GM18861 (cell line): ENCODE results near the gene ADAMTS7.
"Not testable (repeated sequence)": the region's sequence is repeated elsewhere in the genome, so short reads cannot be mapped to it uniquely, and the experiment has no call there.

Experiments used
- ATAC-seq: cut with Tn5 transposase; IDR thresholded peaks from one replicate; pipeline ENCODE4 v1.9.1; 2021; ENCODE audit not compliant: unreplicated experiment

ADAMTS7 gene

DNA sequence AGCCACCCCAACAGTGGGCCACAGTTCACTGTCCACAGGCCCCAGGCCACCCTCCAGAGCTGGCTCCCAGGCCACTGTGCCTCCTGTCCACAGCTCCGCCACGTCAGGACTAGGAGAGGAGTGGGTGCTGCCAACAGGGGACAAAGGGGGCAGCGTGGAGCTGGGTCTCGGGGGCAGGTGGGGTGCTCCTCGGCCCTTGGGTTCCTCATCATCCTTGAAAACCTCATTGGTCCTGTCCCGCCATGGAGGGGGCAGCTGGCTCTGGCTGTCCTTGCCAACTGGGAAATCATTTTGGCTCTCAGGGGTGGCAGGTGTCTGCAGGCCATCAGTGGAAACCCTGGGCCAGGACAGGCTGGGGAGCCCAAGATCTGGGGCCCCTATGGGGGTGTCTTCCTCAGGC is 45.2 kb downstream of the ADAMTS7 start:
- ATAC-seq, result no peak

DNA sequence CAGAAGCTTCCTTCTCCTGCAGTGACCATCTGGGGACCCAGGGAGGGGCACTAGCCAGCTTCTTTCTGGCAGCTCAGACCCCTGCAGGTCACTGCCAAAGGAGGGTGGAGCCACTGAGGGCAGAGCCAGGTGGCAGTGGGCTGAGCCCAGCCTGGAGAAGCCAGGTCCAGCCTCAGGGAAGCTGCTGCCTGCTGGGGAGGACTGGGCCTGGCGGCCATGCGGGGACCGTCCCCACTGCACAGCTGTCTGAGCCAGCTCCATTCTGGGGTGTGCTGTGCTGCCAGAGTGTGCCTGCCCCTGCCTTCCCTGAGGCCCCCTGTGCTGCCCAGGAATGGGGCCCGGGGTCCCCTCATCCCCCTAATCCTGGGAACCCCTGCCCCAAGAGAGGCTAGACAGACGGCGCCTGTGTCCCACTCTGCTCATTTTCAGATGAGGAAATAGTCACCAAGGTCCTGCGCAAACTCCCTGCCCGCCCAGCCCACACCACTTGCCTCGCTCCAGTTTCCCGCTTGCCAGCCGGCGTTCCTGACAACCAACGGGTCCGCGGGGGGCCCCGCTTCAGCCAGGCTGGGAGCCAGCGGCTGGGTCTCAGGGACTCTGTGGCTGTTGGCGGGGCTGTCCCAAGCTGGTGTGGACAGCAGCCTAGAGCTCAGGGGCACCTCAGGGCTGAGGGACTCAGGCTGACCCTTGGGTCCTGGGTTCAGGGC is 46.0 kb downstream of the ADAMTS7 start:
- ATAC-seq, result not testable (repeated sequence)

DNA sequence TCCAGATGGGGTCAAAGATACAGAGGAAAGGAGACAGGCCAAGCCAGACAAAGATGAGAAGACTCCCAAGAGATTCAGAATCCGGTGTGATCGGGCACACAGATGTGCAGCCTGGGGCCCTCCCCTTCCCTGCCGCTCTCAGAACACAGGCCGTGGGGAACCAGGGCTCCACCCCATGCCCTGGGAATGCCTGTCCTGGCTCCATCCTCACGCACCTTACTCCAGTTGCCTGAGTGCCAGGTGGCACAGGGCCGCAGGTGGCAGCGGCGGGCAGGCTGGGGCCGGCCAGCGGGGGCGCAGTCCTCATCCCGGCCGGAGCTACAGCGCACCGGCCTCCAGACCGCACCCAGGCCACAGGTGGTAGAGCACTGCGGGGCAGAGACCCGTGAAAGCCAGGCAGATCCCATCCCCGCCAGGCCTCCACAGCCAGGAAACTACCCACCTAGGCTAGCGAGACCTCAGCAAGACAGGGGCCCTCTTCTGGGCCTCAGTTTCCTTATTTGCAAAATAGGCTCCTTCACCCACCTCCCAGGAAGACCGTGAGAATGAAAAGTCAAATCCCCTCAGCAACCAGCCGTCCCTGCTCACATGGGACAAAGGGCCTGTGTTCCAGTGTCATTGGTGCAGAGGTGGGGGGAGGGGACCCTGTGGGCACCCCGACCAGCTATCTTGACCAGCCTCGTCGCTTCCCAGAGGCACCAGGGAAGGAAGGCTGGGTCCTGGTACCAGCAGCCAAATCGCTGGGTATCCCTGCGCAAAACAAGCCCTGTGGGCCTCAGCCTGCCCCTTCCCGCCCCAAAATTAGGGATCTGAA is 46.7 kb downstream of the ADAMTS7 start:
- ATAC-seq, result not testable (repeated sequence)

DNA sequence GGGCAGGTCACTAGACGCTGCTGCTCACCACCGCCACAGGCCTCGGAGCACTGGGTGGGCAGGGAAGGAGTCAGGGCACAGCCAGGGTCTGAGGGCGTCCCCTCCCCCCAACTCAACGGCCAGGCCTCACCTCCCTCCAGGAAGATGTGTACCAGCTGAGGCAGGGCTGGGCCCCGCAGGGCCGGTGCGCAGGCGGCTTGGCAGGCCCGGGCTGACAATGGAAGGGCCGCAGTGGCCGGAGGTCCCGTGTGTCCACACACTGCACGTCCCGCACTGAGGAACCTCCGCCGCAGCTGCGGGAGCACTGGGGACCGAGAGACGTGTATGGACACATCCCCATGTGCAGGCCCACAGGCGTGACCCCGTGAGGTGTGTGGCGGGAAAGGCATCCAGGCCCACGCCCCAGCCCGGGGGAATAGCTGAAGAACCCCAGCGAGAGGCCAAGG is 47.4 kb downstream of the ADAMTS7 start:
- ATAC-seq, result no peak

DNA sequence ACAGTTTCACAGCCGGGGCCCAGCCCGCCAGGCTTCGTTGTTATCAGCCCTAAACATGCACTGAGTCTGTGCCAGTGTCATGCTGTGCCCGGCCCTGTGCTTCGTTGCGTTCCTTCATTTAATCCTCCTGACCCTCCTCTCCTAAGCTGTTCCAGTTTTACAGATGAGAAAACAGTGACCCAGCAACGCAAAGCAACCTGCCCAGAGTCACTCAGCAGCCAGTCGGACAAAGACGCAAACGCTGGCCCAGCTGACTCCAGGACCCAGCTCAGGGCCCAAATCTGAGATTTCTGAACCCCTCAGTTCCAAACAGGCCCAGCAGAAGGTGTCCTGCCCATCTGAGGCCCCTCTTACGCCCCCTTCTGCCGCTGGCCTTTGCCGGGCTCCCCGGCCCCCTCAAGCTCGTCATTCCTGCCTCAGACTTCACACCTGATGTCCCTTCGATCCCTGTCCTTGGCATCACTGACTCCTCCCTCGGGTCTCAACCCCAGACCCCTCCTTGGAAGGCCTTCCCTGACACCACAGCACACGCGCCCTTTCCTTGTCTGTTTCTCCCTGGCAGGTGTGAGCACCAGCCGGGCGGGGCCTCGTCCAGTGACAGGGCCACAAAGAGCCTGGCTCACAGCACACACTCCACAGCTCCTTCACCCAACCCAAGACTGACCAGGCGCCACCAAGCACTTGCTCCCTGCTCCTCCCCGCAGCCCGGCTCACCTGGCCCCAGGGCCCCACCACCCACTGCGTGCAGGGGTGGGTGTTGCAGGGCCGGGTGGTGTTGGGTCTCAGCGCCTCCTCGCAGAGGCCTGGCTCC is 48.1 kb downstream of the ADAMTS7 start:
- ATAC-seq, result no peak

DNA sequence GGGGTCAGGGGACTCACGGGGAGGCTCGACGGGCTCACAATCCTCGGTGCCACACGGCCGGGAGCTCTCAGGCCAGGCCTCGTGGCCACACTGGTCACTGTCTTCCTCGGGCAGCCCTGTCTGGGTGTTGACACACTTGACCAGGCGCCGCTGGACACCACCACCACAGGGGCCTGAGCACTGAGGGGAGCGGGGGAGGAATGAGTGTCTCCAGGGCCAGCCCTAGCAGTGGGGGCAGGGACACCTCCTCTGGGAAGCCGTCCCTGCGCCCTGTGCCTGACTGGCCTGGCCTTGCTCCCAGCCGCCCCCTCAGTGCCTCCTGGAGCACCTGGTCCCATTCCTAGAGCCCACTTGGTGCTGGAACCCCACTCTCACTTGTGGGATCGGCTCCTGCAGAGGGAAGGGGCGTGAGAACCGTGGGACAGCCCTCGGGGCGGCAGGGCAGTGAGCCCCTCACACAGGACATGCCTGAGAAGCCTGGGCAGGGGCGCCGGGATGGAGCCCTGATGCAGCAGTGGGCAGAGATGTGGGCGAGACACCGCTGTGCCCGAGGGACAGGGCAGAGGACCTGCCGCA is 48.8 kb downstream of the ADAMTS7 start:
- ATAC-seq, result not testable (repeated sequence)

DNA sequence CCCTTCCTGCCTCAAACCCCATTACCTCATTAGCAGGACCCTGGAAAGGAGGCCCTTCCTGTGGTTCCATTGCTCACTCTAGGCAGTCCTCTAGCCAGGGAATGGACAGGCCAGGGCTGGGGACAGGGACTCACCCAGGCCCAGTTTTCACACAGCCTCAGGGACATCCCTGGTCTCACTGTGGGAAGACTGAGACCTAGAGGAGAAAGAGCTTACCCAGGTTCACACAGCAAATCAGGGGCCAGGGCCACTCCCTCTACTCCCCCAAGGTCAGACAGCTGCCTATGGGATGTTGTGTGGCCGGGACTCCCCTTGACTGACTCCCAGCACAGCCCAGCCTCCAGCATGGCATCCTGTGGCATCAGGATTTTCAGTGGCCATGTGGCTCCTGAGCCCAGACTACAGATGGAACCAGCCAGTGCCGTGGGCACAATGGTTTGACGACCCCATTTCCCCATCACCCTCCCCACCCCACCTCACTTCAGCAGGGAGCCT is 49.3 kb downstream of the ADAMTS7 start:
- no peak for ATAC-seq

DNA sequence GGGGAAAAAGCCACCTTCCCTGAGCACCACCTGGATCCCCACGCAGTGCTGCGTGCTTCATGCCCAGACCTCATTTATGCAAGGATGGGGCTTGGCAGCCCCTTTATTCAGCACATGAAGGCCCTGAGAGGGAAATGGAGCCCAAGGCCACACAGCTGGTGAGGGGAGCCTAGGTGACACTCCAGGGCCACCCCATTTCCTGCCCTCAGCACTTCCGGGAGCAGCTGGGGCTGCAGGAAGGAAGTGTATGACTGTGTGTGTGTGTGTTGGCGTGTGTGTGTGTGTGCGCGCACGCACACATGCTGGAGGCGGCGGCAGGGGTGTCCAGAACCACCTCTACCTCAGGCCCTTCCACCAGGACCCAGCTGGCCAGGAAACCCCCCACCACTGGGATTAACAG is 49.8 kb downstream of the ADAMTS7 start:
- peak; percentile 27 for ATAC-seq

DNA sequence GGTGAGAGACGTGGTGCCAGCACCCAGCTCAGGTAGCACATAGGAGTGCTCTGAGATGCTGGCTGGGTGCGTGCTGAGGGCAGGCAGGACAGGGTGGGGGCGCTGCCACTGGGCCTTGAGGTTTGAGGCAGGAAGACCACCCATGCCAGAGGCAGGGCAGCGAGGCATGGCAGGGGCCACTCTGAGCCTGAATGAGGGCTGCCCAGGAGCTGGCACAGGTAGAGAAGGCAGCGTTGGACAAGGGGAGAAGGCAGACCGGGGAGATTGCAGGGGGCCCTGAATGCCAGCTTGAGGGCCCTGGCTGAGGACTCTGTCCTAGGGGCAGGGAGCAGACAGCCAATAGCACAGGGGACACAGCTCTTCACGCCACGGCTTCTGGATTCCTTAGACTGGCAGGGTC is 50.2 kb downstream of the ADAMTS7 start:
- no peak for ATAC-seq

DNA sequence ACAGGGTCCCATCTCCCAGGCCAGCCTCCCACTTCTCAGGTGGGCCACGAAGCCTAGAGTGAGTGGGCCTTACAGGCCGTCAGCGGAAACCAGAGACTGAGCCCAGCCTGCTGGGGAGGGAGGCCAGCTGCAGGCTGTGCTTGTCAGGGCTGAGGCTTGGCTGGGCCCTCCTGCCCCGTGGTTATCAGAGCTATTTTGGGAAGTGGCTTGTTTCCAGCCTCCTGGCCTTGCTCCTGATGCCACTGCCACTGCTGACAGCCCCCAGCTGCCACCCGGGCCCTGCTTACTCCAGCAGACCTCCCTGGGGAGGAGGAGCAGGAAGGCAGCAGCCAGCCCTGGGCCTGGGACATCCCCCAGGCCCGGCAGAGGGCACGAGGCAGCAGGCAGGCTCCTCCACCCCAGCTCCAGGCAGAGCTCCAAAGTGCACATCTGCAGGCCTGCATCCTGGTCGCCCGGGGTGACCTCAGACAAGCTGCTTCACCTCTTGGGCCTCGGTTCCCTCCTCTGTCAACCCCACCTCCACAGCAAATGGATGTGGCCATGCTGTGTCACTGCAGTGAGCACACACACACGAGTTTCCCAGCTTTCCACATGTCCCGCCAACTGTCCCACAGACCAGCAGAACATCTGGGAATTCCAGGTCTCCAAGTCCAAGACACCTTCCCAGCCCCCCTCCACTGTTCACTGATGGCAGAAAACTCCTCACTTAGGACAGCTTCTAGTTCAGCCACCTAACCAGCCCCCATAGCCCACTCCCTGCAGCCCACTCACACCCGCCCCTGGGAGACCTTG is 51.0 kb downstream of the ADAMTS7 start:
- ATAC-seq, result not testable (repeated sequence)

DNA sequence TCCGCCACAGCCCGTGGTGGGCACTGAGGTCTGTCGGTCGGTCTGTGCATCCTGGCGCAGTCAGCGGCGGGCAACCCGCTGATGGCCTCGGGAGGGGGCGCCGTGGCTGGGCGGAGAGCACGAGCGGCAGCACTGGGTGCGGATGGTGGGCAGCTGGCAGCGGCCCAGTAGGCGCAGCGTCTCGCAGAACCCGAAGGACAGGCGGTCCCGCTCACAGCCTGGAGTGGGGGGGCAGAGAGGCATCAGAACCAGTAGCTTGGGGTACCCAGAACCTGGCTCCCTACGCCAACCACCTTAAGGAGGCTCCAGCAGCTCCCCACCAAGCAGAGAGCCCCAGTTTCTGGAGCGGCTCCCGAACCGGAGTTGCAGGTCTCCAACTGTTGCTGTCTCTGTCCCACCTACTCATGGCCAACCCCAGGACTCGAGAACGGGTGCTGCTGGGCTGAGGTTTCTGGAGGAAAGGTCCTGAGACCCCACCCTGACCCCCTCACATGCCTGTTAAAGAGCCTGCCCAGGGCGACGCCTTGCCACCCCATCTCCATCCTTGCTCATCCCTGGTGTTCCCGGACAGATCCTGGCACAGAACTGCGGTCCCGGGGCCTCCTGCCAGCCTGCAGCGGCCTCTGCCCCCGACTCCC is 51.8 kb downstream of the ADAMTS7 start:
- ATAC-seq, result not testable (repeated sequence)

DNA sequence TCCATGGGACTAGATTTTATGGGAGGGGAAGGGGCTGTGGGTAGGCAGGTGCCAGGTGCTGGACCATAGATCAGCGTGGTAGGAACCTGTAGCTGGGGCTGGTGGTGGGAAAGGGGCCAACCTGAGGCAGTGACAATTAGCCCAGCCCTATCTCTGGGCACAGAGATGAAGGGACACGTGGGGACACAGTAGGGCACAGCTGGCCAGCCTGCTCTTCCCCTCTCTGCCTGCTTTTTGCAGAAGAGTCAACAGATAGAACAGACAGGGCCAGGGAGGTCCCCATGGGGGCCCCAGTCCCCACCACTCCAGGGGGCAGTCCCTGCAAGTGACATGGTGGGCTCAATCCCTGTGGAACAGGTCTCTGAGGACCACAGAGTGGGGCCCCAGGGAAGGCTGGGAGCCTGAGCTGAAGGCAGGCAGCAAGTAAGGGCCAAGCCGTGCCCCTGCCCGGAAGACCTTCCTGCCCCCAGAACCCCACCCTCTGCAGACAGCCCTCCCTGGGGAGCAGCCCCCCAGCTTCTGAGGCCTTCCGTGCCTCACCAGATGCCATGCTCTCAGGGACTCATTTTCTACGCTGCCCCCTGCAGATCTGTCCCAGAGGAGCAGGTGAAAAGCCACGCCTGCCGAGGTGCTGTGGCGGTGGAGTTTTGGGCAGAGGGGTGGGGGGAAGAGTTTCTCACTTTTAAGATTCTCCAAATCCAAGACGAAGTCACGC is 52.6 kb downstream of the ADAMTS7 start:
- not testable (repeated sequence) for ATAC-seq

DNA sequence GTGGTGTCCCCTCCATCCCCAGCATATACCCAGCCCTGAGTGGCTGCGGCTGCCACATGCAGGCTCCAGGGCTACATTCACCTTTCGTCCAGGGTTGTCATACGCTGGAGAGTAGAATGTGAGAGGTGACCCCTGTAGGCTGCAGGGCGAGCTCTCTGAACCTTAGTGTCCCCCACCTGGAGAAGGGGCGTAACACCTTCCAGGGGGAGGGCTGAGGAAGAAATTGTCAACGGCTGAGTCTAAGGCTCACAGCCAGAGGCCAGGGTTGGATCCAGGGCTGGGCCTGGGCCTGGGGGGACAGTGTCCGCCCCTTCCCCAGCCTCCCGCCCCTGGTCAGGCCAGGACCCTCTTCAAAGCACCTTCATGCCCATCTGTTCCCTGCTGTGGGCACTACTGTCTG is 53.2 kb downstream of the ADAMTS7 start:
- not testable (repeated sequence) for ATAC-seq

DNA sequence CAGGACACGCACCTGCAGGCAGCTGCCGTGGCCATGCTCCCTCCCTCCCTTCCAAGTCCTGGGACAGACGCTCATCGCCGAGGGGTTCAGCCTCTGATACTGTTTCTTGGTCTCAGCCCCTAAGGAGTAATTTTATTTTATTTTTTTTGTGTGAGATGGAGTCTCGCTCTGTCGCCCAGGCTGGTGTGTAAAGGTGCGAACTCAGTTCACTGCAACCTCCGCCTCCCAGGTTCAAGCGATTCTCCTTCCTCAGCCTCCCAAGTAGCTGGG is 53.7 kb downstream of the ADAMTS7 start:
- no peak for ATAC-seq

DNA sequence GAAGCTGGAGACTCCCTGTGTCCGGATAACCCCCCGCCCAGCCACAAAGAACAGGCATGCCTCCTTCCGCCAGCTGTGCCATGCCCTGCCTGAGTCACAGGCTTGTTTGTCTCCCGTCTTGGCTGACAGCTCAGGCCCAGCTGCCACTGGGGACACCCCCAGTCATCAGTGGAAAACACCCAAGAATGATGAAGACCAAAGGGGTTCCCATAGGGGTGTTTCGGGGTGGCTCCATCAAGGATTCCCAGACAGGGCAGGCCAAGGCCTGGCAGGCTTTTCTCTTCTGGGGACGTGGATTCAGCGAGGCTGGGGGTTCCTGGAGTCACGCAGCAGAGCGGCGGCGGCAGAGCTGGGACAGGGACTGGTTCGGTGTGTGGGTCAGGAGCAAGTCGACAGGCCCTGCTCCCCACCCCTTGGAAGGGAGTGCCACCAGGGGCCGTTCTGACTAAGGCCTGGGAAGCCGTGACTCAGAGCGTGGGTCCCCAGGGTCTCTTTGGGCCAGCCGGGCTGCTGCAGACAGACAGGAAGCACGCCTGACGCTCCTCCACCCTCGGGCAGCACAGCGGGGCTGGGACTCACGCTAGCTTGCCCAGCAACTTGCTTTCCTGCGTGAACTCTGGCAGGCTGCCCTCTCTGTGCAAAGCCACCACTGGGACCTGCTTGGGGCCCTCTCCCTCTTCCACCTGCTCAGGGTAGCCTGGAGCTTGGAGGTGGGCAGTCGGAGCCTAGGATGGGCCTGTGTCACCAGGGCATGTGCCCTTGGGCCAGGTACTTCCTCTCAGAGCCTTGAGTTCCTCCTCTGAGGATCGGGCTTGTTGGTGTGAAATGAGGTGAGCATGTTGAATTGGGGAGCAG is 54.3 kb downstream of the ADAMTS7 start:
- peak; percentile 49 for ATAC-seq

DNA sequence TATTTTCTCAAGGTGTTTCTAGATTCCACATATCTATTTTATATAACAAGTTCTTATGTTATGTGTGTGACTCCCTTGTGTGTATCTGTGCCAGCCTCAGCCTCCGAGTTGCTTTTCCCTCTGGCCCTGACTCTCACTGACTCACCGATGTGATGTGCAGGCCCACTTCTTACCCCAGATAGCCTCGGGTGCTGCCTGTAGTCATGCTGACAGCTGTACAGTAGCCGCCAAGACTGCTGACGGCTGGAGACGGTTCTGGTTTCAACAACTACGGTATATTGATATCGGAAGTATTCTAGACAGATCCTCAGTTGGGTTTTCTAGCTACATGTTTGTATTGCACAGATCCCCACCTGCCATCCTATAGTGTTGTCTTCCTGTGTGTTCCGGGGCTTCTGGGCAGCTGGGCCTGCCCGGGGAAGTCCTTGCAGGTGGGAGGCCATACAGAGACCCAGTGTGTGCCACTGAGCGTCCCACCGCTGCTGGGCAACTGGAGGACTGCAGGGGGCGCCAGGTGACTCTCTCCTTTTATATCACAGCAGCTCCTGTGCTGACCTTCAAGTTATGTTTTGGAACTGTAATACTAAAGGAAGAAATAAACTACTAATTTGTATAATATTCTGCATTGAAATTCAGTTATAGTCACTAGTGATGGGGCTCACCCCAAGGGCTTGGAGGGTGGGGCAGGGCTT is 55.2 kb downstream of the ADAMTS7 start:
- ATAC-seq, result not testable (repeated sequence)

DNA sequence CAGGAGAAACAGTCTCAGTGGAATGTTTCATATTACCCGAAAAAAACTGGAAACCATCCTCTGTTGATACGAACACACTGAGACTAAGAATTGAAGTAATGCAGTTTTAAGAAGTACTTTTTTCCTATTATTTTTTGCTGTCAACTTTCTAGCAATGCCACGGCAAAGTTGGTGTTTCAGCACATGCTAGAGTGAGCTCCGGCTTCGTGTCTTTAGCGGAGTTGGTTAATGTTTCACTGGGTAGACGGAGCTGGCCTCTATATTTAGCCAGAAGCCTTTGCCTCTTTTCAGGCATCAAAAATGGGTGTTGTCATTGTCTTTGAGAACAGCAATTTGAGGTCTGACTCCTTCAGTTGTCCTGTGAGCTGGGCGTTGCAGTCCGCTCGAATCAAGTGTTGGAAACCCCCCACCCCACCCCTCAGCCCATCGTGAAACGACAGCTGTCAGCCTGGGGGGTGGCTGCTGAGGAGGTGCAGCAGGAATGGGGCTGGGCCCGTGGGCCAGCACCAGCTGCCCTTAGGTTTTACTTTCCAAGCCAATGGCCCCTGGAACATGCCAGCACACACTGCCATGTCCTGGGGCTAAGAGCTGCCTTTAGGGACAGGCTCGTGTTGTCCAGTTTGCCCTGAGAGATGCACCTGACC is 56.5 kb downstream of the ADAMTS7 start:
- not testable (repeated sequence) for ATAC-seq
